Spleen (tissue), 11 donors: ENCODE data around the gene MST1. TPM values are rescaled to one million over a fixed set of nuclear protein-coding genes. Genes with fewer than 3 reads are reported as not detected.

ENCODE experiments used
- DNase-seq: peaks from one replicate; pipeline ENCODE4 v3.0.0-alpha.2; 2020
- H3K27ac ChIP-seq, 8 donors: fragments of 200-600 bp; sonication (generic) in 7 of 8; 1 replicate in 4 of 8; 2 replicates in 4 of 8; pipeline versions ENCODE4 v1.5.0 to v1.8.0; 2016 to 2021; ENCODE audit warnings: inconsistent platforms in 4 of 8, mild to moderate bottlenecking in 4 of 8, moderate library complexity in 1 of 8
- H3K27me3 ChIP-seq, 7 donors: fragments of 200-600 bp; sonication (generic) in 6 of 7; replicated peaks in 1 of 7; 1 replicate in 4 of 7; 2 replicates in 3 of 7; pipeline versions ENCODE4 v1.5.0 to v1.8.0; 2016 to 2021; ENCODE audit warnings: inconsistent platforms in 3 of 7, mild to moderate bottlenecking in 1 of 7
- H3K36me3 ChIP-seq, 6 donors: fragments of 200-600 bp; sonication (generic) in 5 of 6; 1 replicate in 4 of 6; 2 replicates in 2 of 6; pipeline versions ENCODE4 v1.5.0 to v1.8.0; 2016 to 2021; ENCODE audit warnings: inconsistent platforms in 2 of 6
- H3K4me1 ChIP-seq, 6 donors: fragments of 200-600 bp; sonication (generic) in 5 of 6; 1 replicate in 3 of 6; 2 replicates in 3 of 6; pipeline versions ENCODE4 v1.5.0 to v1.8.0; 2016 to 2021; ENCODE audit warnings: inconsistent platforms in 3 of 6
- H3K4me3 ChIP-seq, 8 donors: fragments of 200-600 bp; sonication (generic) in 7 of 8; 1 replicate in 4 of 8; 2 replicates in 4 of 8; pipeline versions ENCODE4 v1.5.0 to v1.8.0; 2016 to 2021; ENCODE audit warnings: inconsistent platforms in 4 of 8, mild to moderate bottlenecking in 4 of 8, moderate library complexity in 2 of 8
- H3K9me3 ChIP-seq, 8 donors: fragments of 200-600 bp; sonication (generic) in 7 of 8; 1 replicate in 4 of 8; 2 replicates in 4 of 8; pipeline versions ENCODE4 v1.5.0 to v1.8.0; 2016 to 2021; ENCODE audit warnings: inconsistent platforms in 4 of 8
- CTCF ChIP-seq, 11 experiments: fragments of 200-600 bp in 7 of 11; fragments of 450-650 bp in 4 of 11; sonication (generic) in 4 of 11; IDR thresholded peaks in 8 of 11; conservative IDR thresholded peaks in 3 of 11; 1 replicate in 7 of 11; 2 replicates in 4 of 11; pipeline versions ENCODE4 v1.4.0 to v1.8.0; 2016 to 2021; ENCODE audit warnings: antibody characterized with exemption in 11 of 11, inconsistent platforms in 4 of 11, mild to moderate bottlenecking in 1 of 11
- POLR2A ChIP-seq, 3 donors: fragments of 450-650 bp; IDR thresholded peaks; one replicate each; pipeline ENCODE4 v1.5.1; 2017; ENCODE audit warnings: antibody characterized with exemption in 3 of 3, mild to moderate bottlenecking in 1 of 3
- POLR2AphosphoS5 ChIP-seq, 3 donors: sonication (generic); formaldehyde crosslinking; IDR thresholded peaks; one replicate each; pipeline ENCODE4 v1.5.1; 2017; ENCODE audit warnings: antibody characterized with exemption in 3 of 3
- WGBS, 5 donors: extraction: QIAGEN DNeasy Blood & Tissue Kit in 3 of 5; methylation state at CpG; one replicate each; pipeline versions ENCODE4 v1.1.5 to v1.1.7; 2013 to 2018; 5-methylcytosine and 5-hydroxymethylcytosine counted together
- intact Hi-C: fragments of 100-400 bp; cut with DNase I; formaldehyde crosslinking; loops from one replicate; pipeline ENCODE4 v1.15.0; 2023; ENCODE audit warnings: low total_unique reads
- polyA plus RNA-seq, 3 donors: library from polyadenylated mRNA; stranded (reverse); fragments of 200-250 nt; gene quantifications; one replicate each; pipeline ENCODE4 v1.2.1, GENCODE V29; 2013
- total RNA-seq, 7 donors: library from RNA; depleted of rRNA in 3 of 7; stranded (reverse); fragments of >200 nt in 3 of 7; fragmentation: NEBNext Ultra II Directional in 4 of 7; extraction: Animal tissue kit (Norgen Biotek cat#: 25700) in 4 of 7; gene quantifications; one replicate each; pipeline versions ENCODE4 v1.1.0 to v1.2.1, GENCODE V29; 2016 to 2021
- donor health status: healthy with polysubstance abuse.
- donor health status: DM: no; HTN: no; CAD: no; lungs with moderate emphysema.
- donor health status: DM: no; HTN: no; CAD: no.
- donor health status: Bipolar disorder and iron deficiency.
- donor health status: healthy.
- donor health status: DM: no; HTN: no; CAD: no.
- donor health status: DM: yes; HTN: yes; CAD: no.

The MST1 gene
- total and polyA plus RNA-seq, 10 donors = 17.0 to 65.8 (median 23.6) TPM

GRCh38 chr3:49725906-49726681, 36.8 kb upstream of the MST1 start:
- peaks cover 15 to 51% (median 25%) of the 10 kb centered on the region in 6 donors for H3K4me1 ChIP-seq
- no peaks in the 10 kb centered on the region for H3K27me3 ChIP-seq
- H3K27ac ChIP-seq = peak overlapping the region in 5 of 8 donors; percentile 43 to 98 (median 47)
- peaks cover 4 to 82% (median 45%) of the 10 kb centered on the region in 6 donors for H3K36me3 ChIP-seq
- no peaks in the 10 kb centered on the region for H3K9me3 ChIP-seq
- WGBS, 5 donors = 82 to 89% (median 88%) methylated on average over 9 to 11 of the region's 11 CpGs
- TF ChIP-seq POLR2AphosphoS5 (IDR thresholded peaks at IDR 0.05) = peak in 1 of 3 donors; percentile 10
- no peak for TF ChIP-seq CTCF (IDR thresholded peaks at IDR 0.05 in 8 of 11, conservative IDR thresholded peaks at IDR 0.05 in 3 of 11)
- TF ChIP-seq POLR2A (IDR thresholded peaks at IDR 0.05) = no peak
- intact Hi-C loops = no loop called here
- no peak for DNase-seq
- no peak overlapping the region for H3K4me3 ChIP-seq

- no peaks in the 10 kb centered on the region for H3K27me3 ChIP-seq
- intact Hi-C loops = no loop called here
- peak; percentile 86 for DNase-seq
- peak overlapping the region; percentile 87 to 100 (median 92) for H3K4me3 ChIP-seq
- H3K27ac ChIP-seq = peak overlapping the region; percentile 79 to 98 (median 94)
- peaks cover 4 to 75% (median 42%) of the 10 kb centered on the region in 6 donors for H3K36me3 ChIP-seq
- H3K9me3 ChIP-seq = no peaks in the 10 kb centered on the region
- no peak for TF ChIP-seq POLR2AphosphoS5 (IDR thresholded peaks at IDR 0.05)
- no peak for TF ChIP-seq CTCF (IDR thresholded peaks at IDR 0.05 in 8 of 11, conservative IDR thresholded peaks at IDR 0.05 in 3 of 11)
- TF ChIP-seq POLR2A (IDR thresholded peaks at IDR 0.05) = no peak
- 15 to 36% (median 18%) methylated on average over 5 to 6 of the region's 6 CpGs for WGBS, 5 donors
- H3K4me1 ChIP-seq = peaks cover 19 to 65% (median 34%) of the 10 kb centered on the region in 6 donors
These were observed 35.3 kb upstream of the MST1 start for GRCh38 chr3:49724586-49724985.

- 0 to 1% (median 0%) methylated on average over 34 to 102 of the region's 102 CpGs for WGBS, 5 donors
- TF ChIP-seq CTCF (IDR thresholded peaks at IDR 0.05 in 8 of 11, conservative IDR thresholded peaks at IDR 0.05 in 3 of 11) (peak in 2 of 11 experiments; percentile 19 to 30), POLR2A (IDR thresholded peaks at IDR 0.05) (peak in 1 of 3 donors; percentile 17), POLR2AphosphoS5 (IDR thresholded peaks at IDR 0.05) (peak; percentile 95 to 98 (median 95))
- H3K4me3 ChIP-seq = peak within 1 kb of the TSS; percentile 87 to 100 (median 92)
- H3K27ac ChIP-seq = peak within 1 kb of the TSS; percentile 79 to 98 (median 94)
- H3K36me3 ChIP-seq = peaks cover 4 to 68% (median 41%) of the 10 kb centered on the region in 6 donors
- H3K4me1 ChIP-seq = peaks cover 21 to 72% (median 39%) of the 10 kb centered on the region in 6 donors
- peak; percentile 99 for DNase-seq
- no peaks in the 10 kb centered on the region for H3K27me3 ChIP-seq
- no peaks in the 10 kb centered on the region for H3K9me3 ChIP-seq
- intact Hi-C loops = no loop called here
These were observed 34.6 kb upstream of the MST1 start, which contains the start of gene GMPPB for GRCh38 chr3:49723628-49724551. TSS of gene GMPPB (minus strand) at chr3:49723951. CDS start at chr3:49723726, 225 bp downstream.
